HL-60/S4 treated with phorbol 12-myristate 13-acetate at 8.2 ng/mL for 4 days and 3 days (cell line): ENCODE data around the gene PREX1.
"Not testable (repeated sequence)": the region's sequence is repeated elsewhere in the genome, so short reads cannot be mapped to it uniquely, and the experiment has no call there.

Experiments
- in situ Hi-C: fragments of 300-500 bp; cut with MboI; formaldehyde crosslinking; loops from 2 replicates; pipeline ENCODE4 v1.15.0; 2022; ENCODE audit warnings: low sequenced_read_pairs

Gene PREX1

GRCh38 chr20:48813930-48814546 lies 13.8 kb downstream of the PREX1 start:
- in situ Hi-C loops: no loop called here

GRCh38 chr20:48813446-48813747 lies 14.4 kb downstream of the PREX1 start:
- in situ Hi-C loops: no loop called here

- in situ Hi-C loops: no loop called here
These were observed 15.0 kb downstream of the PREX1 start for GRCh38 chr20:48812600-48813445.

DNA sequence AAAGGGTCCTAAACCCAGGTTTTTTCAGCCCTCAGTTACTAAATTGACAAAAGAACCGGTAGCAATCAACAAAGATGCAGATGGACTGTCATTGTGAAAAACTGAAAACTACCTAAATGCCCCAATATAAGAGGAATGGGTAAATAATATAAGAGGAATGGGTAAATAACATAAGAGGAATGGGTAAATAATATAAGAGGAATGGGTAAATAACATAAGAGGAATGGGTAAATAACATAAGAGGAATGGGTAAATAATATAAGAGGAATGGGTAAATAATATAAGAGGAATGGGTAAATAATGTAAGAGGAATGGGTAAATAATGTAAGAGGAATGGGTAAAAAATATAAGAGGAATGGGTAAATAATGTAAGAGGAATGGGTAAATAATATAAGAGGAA lies 15.7 kb downstream of the PREX1 start:
- in situ Hi-C loops: not testable (repeated sequence)

- in situ Hi-C loops: no loop called here
These were observed 18.1 kb downstream of the PREX1 start for GRCh38 chr20:48809673-48810072.

- in situ Hi-C loops: no loop called here
These were observed 19.3 kb downstream of the PREX1 start for GRCh38 chr20:48808382-48809034.

DNA sequence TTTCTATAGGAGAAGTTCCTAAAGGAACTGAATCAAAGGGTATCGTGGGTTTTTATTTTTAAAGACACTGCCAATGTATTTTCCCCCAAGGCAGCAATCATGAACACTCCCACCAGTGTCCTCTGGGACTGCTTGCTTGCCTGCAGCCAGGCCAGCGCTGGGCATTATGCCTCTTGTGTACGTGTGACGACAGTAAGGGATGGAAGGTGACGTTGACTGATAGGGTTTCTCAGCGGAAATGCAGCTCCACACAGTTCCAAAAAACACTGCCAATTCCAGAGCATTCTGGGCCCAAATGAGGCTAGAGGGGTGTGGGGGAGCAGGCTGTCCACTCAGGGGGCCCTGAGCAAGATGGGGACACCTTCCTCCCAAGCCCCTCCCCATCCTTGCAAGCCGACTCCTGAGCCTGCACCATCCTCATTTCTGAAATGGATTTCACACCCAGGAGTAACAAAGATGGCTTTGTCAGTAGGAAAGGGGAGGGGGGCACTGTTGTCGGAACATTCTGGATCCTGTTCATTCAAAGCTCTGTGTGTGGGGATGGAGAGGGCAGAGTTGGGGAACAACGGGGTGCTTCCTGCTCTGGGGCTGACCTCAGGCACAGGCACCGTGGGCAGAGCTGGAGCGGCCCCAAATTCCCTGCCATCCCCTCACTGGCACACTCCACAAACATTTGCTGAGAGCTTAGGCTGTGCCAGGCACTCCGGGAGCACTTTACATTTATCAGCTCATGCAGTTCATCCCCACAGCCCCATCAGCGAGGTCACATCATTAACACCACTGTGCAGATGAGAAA lies 20.0 kb downstream of the PREX1 start:
- in situ Hi-C loops: no loop called here

DNA sequence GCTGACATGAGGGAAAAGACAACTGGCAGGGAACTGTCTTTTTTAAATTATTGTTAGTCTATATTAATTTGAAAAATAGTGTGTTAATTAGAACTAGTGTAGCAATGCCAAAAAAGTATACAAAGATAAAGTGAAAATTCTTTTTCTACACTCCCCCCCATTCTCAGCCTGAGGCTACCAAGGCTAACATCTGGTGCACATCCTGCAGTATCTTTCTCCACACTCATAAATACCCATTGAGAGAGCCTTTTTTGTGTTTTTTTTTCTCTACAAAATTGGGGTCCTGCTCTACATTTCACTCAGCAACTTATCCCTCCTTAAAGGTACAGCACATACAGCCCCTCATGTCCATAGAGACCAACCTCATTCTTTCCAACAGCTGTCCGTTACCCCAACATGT lies 20.7 kb downstream of the PREX1 start:
- in situ Hi-C loops: no loop called here

- in situ Hi-C loops: no loop called here
These were observed 22.1 kb downstream of the PREX1 start for GRCh38 chr20:48805716-48806115.

GRCh38 chr20:48805286-48805685 lies 22.5 kb downstream of the PREX1 start:
- in situ Hi-C loops: no loop called here

GRCh38 chr20:48804300-48804980 lies 23.4 kb downstream of the PREX1 start:
- in situ Hi-C loops: no loop called here

GRCh38 chr20:48803176-48804053 lies 24.4 kb downstream of the PREX1 start:
- in situ Hi-C loops: no loop called here

- in situ Hi-C loops: no loop called here
These were observed 25.2 kb downstream of the PREX1 start for GRCh38 chr20:48802647-48803046.

DNA sequence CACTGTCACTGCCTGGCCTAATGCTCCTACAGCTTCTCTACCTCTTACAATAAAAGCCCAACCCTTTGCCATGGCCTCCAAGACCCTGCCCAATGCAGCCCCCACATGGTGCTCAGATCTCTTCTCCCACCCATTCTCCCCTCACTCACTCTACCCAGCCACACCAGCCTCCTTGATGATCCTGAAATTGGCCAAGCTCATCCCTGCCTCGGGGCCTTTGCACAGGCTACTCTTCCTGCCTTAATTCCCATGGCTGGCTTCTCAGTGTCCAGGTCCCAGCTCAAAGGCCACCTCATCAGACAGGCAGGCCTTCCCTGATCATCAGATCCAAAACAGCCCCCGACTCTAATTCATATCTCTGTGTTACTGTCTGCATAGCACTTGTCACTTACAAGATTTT lies 25.6 kb downstream of the PREX1 start:
- in situ Hi-C loops: no loop called here

- in situ Hi-C loops: no loop called here
These were observed 26.6 kb downstream of the PREX1 start for GRCh38 chr20:48801197-48801596.

DNA sequence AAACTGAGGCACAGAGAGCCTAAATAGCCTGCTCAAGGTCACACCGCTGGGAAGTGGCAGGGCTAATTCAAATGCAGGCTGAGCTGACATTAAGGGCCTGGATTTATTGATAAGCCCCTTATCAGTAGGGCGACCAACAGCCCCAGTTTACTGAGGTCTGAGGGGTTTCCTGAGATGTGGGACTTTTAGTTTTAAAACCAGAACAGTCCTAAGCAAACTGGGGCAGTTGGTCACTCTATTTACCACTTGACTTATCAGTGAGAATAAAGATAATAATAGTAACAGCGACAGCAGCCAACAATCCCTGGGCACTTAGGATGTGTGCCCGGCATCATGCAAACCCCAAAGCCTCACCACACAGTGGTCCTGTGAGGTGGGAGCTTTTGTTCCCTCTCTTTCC lies 27.6 kb downstream of the PREX1 start:
- in situ Hi-C loops: no loop called here

- in situ Hi-C loops: no loop called here
These were observed 28.3 kb downstream of the PREX1 start for GRCh38 chr20:48799328-48800105.

DNA sequence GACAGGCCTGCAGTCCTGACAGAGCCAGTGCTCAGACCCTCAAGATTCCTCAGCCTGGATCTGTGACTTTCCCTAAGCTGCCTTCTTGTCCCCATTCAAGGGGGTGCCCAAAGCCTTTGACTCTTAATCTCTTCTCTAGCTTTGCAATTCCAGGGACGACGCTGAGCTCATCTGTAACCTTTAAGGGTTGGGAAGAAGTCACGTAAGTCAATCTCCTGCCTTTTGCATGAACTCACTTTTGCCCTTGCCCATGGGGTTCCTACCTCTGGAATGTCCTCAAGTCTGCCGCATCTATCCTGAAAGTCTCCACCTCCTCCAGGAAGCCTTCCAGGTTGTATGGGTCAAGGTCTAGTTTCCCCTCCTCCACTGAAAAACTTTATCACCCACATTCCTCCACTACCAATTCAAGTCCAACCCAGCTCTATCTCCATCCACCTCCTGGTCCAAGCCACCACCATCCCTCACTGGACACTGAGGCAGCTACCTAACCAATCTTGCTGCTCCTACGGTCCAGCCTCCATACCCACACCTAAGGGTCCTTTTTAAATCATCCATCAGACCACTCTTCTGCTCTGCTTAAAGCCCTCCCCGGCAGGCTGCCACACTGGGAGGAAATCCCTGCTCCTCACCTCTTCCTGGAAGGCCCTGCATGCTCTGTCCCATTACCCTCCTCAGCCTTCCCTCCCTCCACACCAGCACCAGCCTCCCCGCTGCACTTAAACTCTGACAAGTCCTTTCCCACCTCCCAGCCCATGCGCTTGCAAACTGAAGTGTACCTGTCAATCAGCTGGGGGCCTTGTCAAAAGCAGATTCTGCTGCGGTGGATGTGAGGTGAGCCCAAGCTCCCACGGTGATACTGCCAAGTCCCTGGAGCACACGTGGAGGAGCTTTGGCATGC lies 29.7 kb downstream of the PREX1 start:
- in situ Hi-C loops: no loop called here
